HPDE6-E6E7 (cell line): ENCODE results near the gene CRYGD.
"Not testable (repeated sequence)": the region's sequence is repeated elsewhere in the genome, so short reads cannot be mapped to it uniquely, and the experiment has no call there.

Source experiments
- DNase-seq: peaks from one replicate; pipeline ENCODE4 v3.0.0; 2011; ENCODE audit warnings: missing footprints; ENCODE audit errors: extremely low spot score

Gene CRYGD

DNA sequence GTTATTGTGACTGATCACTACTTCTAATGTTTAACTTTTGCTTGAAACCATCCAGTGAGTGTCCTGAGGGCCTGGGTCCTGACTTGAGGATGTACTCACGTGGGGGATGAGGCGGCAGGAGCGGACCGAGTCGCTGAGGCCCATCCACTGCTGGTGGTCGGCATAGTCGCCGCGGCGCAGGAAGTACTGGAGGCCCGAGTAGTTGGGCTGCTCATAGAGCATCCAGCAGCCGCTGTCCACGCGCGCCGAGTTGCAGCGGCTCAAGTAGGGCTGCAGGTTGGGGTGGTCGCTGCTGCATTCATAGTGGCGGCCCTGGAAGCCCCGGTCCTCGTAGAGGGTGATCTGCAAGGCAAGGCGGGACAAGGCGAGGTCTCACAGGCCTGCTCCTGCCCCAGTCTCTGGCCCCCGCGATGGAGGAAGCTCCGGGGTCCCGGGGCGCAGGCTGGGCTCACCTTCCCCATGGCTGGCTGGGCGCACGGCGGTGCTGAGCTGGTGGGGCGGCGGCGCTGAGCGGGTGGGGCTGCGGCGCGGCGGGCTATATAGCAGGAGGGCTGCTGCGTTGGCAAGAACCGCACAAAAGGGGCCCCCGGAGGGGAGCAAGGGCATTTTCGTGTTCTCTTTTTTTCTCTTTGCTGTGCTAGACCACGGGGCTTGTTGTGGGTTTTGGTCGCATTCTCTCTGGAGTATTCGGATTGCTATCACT, at the start of gene CRYGD:
CRYGD (minus strand) TSS at position 512 of the 703 bp plus-strand sequence; CDS start at position 461, 51 bp downstream.
- not testable (repeated sequence) for DNase-seq

DNA sequence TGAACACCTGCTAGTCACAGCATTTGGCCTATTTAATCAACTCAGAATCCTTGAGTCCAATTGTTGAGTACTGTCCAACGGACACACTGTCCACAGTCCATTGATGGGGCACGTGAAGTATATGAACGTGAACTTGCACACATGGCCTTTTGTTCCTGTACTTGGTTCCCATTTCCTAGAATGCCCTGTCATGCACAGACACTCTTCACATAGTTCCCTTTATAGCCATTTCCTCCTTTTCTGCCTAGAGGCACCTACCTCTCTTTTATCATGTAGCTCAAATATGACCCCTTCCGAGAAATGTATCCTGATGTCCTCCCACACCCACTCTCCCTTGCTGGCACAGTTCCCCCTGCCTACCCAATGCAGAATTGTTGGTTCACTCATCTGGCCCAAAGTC, 47.8 kb upstream of the CRYGD start:
- no peak for DNase-seq

DNA sequence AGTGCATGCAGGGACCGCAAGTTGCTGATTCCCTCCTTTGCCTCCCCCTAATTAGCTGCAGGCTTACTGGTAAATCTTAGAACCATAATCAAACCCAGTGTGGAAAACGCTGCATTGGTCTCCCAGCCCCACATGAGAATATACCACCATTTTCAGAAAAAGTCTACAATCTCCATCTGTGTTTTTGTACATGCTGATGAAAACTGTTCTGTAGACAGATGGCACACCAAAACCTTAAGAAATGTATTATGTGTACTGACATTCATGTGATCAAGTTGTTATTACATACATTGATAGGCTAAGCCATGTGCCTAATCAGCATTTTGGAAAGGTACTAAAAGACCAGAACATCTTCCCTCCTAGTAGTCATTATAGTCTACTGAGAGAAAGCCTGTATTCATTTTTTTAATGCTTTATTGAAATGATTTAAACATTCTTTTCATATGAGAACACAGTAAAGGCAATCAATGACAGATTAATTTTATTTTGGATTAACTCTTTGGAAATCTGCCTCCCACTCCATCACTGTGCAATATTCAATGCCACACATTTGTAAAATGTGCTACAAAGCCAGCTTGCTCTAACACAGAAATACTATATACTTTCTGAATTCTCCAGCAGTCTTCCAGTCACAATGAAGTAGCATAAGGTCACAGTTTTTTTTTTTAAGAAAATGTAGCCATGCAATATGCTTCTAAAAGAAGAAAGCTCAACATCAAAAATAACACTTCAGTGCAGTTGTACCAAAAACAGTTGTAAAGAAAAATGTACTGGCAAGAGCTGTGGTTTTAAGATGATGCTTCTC, 40.8 kb upstream of the CRYGD start:
- DNase-seq = no peak

DNA sequence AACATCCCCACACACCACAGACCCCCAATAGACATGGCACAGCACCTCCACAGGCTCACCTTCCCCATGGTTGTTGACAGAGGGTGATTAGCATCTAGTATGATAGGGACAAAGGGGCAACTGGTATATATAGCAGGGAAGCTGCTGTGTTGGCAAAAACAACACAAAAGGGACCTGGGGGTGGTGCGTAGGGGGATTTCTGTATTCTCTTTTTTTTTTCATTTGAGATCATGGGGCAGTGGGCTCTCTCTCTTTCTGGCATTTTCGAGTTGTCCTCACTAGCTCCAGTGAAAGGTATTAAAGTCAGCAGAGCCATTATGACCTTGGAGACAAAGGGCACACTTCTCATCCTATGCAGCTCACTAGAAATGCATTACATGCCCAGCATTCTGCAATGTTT, 39.2 kb upstream of the CRYGD start, which contains the start of gene CRYGA:
CRYGA (minus strand) TSS at position 101 of the 400 bp plus-strand sequence; CDS start at position 68, 33 bp downstream.
- no peak for DNase-seq

DNA sequence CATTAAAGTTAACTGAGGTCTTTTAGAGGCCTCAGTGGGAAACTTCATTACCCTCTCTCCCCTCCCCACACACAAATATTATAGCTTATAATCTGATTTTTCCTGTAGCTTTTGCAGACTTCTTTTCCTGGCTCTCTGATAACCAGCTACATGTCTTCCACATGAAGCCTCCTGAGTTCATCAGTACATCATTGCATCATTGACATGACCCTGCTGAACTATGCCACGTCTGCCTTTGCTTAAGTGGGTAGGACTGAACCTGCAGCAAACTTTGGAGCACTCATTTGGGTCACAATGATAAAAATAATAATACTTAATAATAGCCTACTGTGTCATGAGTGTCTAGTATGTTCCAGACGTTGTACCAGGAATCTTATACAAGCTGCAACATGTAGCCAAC, 32.1 kb upstream of the CRYGD start:
- no peak for DNase-seq

DNA sequence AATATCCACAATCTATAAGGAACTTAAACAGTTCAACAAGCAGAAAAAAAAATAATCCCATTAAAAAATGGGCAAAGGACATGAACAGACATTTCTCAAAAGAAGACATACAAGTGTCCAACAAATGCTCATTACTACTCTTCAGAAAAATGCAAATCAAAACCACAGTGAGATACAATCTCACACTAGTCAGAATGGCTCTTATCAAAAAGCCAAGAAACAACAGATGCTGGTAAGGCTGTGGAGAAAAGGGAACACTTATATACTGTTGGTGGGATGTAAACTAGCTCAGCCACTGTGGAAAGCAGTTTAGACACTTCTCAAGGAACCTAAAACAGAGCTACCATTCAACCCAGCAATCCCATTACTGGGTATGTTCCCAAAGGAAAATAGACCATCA, 28.8 kb upstream of the CRYGD start:
- DNase-seq = no peak

DNA sequence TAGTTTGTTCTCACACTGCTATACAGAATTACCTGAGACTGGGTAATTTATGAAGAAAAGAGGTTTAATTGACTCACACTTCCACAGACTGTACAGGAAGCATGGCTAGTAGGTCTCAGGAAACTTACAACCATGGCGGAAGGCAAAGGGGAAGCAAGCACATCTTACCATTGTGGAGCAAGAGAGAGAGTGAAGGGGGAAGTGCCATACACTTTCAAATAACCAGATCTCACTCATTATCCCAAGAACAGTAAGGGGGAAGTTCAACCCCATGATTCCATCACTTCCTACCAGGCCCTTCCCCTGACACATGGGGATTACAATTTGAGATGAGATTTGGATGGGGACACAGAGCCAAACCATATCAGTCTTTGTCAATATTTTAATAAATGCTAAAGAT, 26.6 kb upstream of the CRYGD start:
- DNase-seq = no peak

DNA sequence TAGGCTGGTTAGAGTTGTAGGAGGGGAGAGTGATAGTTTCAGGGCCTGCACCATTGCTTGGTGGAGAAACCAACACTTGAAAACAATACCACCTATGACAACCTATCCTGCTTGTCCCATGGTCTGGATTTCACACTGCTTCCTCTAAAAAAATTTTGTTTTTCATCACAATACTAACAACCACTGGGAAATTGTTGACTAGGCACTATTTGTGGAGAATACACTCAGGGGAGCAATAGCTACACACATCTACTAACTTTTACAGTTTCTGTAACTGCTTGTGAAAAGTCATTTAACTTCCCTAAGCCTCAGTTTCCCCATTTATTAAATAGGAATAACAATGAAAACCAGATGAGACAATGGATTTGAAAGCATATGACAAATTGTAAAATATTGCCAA, 25.8 kb upstream of the CRYGD start:
- DNase-seq = no peak

DNA sequence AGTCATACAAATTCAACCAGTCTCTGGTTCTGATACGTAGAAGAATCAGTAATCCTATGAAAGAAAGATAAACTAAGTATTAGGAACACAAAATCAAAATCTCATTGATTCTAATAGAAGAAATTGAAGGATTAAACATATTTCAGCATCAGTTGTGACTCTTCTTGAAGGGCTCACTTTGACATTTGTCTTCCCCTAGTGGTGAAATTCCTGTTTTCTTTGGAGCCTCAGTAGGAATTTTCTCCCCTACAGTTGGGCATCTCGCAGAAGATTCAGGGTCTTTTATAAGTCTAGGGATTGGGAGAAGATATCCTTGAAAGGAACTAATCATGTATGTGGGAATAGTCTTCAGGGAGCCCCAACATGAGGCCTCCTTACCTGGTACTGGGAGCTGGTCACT, 24.5 kb upstream of the CRYGD start:
- DNase-seq = no peak

DNA sequence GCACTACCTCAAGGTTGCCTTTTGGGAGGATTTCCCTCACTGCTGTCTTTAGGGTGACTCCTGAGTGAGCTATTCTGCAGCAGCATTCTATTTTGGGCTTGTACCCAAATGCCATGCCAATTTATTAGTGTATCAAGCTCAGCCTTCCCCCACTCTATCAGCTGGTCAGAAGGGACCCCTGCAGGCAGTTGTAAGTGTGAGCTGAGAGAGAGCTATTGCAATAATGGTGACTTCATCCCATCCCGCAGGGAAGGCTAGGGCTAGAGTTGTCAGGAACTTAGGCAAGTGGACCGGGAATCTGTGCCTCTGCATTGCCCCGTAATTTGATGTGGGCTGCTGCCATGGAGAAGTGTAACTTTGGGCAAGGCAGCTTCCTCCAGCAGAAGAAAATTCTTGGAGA, 23.4 kb upstream of the CRYGD start:
- DNase-seq = no peak

DNA sequence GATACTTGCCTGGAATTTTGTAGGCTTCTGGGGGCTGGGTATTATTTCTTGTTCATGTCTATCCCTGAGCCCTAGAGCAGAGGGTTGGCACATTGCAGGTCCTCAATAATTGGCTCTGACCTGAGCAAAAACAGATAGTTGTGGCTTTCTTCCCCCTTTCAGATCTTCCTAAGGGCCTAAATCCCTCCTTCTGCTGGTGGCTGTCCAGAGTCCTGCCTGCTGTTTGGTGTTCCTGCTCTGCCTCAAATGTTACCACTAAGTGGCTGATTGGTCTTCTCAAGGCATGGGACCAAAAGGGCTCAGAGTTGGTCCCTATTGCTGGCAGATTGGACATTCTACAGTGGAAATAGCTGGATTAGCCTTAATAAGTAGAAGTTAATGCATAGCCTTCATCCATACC, 22.7 kb upstream of the CRYGD start:
- no peak for DNase-seq

DNA sequence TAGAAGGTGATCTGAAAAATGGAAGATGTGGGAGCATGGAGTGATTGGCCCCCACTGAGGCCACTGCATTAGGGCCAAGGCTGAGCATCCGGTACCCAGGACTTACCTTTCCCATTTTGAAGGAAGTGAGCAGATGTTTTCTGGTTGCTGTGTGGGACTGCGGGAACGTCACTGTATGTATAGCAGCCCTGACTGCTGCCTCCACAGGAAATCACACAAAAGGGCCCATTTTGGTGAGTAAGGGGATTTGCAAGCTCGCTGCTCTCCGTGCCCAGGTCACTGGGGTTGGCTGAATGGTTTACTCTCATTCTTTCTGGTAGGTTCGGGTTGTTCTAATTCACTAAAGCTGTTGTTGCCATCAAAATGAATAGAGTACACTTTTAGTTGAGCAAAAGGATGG, 21.7 kb upstream of the CRYGD start, which contains the start of gene CRYGB:
CRYGB (minus strand) TSS at position 153 of the 400 bp plus-strand sequence; CDS start at position 115, 38 bp downstream.
- no peak for DNase-seq

DNA sequence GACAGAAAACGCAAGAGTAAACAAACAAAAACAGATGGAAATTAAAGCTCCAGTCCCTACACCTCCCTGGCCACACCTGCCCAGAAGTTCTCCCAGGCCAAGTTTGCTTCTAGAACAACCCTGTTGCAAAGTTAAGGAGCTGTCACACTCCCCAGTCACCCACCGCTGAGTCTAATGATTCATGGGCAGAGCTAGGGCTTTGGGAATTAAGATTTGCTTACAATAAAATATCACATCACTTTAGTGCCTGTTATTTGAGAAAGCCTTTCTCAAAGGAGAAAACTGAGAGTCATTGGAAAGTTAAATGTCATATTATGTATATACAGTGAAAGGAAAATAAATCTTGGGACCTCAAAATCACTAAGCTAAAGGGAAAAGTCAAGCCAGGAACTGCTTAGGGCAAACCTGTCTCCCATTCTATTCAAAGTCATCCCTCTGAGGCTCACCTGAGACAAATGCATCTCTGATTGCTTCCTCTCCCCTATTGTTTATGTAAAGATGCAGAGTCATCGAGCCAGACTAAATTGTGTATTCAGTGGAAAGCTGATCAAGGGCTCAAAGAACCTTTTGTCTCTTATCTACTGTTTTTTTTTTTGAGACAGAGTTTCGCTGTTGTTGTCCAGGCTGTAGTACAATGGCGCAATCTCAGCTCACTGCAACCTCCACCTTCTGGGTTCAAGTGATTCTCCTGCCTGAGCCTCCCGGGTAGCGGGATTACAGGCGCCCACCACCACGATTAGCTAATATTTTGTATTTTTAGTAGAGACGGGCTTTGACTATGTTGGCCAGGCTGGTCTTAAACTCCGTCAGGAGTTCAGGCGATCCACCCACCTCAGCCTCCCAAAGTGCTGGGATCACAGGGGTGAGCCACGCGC, 18.8 kb upstream of the CRYGD start:
- no peak for DNase-seq

DNA sequence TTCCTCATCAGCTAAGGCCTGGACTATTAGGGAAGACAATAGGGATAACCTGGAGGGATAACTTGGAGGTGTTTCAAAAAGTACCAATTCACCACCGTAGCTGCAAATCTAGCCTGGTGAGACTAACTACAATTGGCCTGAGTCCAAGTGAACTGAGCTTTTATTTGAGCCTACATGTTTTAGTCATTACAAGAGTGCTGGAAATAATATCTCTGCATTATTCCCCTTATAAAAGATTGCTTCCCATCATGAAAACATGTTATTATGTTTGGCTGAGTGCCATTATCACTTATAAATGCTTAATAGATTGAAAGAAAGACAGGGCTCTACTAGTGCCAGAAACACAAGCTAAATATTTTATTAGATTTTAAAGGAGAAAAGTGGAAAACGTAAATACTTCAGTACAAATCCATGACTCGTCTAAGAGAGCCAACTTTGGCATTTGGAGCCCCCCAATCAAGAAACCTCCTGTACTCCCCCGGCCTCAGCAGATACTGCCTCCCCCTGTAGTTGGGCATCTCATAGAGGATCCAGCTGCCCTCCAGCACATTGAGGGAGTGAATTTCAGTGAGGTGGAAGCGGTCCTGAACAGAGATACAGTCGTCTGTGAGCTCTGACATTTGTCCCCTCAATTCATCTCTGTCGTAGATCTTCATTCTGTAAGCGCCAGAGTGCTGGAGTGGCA, 18.1 kb upstream of the CRYGD start:
- DNase-seq = no peak

DNA sequence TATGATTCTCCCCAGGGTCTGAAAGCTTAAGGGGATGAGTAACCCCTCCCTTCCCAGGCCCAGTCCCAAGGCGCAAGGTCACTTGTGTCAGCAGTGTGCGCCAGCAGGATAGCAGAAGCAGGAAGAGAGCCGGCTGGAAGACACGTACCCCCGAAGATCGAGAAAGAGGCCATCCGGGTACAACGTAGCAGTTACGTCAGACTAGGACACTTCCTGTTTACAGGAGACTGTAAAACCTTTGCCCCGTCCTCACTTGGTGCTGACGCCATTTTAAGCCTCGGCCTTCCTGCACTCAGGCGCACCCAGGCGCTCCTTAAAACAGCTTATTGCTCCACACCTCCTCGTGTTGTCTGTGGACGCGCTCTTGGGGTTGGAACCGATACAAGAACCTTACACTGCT, 15.1 kb upstream of the CRYGD start:
- no peak for DNase-seq

DNA sequence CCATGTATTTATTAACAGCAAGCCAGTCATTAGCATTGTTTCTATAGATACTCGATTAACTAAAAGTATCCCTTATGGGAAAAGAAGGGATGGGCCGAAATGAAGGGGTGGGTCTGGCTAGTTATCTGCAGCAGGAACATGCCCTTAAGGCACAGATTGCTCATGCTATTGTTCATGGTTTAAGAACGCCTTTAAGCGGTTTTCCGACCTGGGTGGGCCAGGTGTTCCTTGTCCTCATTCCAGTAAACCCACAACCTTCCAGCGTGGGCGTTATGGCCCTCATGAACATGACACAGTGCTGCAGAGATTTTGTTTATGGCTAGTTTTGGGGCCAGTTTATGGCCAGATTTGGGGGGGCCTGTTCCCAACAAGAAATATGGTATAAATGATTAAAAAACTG, 14.0 kb upstream of the CRYGD start:
- DNase-seq = not testable (repeated sequence)

DNA sequence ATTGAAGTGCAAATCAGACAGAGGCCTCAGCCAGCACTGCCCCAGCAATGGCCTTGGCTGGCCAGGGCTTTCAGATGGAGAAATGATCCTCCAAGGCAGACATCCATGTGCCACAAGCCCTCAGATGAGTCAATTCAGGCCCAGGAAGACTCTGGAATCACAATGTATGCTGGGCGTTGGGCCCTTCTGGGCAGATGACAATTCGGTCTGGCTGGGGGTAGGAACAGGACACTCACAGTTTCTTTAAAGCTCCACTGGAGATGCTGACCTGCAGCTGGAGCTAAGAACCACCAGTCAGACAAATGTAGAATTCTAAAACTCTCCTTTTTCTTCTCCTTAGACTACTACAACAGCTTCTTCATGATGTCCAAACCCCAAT, 12.4 kb upstream of the CRYGD start:
- no peak for DNase-seq

DNA sequence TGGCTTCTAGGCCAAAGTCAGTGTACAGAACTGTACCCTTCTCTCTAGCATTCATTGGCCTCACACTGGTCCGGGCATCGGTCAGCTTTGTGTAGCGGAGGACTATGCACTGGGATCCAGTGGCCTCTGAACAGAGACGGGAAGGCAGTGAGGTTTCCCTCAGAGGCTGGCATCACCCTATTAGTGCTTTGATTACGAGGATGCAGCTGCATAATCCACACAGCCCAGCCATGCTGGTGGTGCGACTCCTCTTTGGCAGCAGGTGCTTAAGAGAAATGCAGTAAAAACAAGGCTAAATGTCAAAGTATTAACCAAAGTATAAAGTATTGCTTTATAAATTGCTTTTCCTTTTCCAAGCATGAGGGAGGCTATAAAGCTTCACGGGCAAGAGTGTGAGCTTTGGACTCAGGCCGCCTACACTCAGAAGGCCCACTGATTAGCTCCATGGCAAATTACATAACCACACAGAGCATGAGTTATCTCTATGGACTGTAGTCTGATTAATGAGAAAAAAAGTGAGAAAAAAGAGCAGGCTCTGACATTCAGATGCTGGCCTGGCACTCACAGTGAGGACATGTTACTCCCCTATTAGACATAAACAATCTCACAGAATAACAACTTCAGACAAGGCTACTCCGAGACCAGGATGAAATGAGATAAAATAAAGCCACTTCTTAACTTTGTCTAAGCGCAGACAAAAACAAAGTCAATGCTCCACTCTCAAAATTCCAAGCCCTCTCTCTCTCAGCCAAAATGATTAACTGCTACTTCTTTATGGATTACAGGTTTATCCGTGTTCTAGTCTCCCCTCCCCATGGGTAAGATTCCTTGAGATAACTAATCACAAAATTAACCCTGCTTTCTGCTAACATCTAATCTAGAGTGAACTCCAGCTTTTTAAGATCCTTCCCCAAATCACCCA, 11.7 kb upstream of the CRYGD start:
- no peak for DNase-seq

DNA sequence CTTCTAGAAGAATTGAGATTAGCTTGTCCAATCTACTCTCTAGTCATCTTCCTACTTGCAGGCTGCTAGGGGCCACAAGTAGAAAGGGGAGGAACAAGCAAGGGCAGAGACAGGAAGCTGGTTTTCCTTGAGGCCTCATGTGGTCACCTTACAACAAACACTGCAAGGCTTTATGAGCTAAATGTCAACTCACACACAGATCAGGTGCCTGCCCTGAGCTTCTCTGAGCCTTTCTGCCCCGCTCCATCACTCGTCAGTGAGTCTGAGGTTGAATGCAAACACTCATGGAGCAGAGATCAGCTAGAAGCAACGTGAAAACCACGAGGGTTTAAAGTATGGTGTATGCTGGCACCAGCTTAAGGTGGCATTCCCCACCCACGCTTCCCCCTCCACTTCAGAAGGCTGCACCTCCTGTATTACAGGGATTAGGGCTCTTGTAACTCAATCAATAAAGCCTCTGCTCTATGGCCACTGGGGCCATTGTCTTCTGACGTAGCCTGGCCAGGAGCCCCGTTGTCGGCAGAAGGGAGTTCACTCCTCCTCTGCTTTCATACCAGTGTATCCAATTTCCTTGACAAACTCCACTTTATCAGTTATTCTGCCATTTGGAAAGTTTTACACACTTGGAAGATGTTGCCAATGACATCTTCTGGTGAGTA, 10.7 kb upstream of the CRYGD start:
- DNase-seq = no peak

DNA sequence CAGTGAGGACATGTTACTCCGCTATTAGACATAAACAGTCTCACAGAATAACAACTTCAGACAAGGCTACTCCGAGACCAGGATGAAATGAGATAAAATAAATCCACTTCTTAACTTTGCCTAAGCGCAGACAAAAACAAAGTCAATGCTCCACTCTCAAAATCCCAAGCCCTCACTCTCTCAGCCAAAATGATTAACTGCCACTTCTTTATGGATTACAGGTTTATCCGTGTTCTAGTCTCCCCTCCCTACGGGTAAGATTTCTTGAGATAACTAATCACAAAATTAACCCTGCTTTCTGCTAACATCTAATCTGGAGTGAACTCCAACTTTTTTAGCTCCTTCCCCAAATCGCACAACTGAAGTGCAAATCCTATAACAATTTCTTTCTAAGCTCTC, 6.4 kb upstream of the CRYGD start:
- no peak for DNase-seq
